Sigmoid colon (tissue), 7 donors: ENCODE data around the gene AMBP. TPM values are rescaled to one million over a fixed set of nuclear protein-coding genes. Genes with fewer than 3 reads are reported as not detected.

ENCODE experiments used
- DNase-seq: peaks from one replicate; pipeline ENCODE4 v3.0.0-alpha.2; 2019
- H3K27ac ChIP-seq, 4 donors: fragments of 200-600 bp; sonication (generic); one replicate each; pipeline ENCODE4 v1.5.1; 2016 to 2019; ENCODE audit warnings: mild to moderate bottlenecking in 1 of 4
- H3K27me3 ChIP-seq, 3 donors: fragments of 200-600 bp; sonication (generic); one replicate each; pipeline ENCODE4 v1.5.1; 2019; ENCODE audit warnings: mild to moderate bottlenecking in 1 of 3
- H3K36me3 ChIP-seq, 4 donors: fragments of 200-600 bp; sonication (generic); one replicate each; pipeline ENCODE4 v1.5.1; 2016 to 2019
- H3K4me1 ChIP-seq, 4 donors: fragments of 200-600 bp; sonication (generic); one replicate each; pipeline ENCODE4 v1.5.1; 2017 to 2019
- H3K4me3 ChIP-seq, 4 donors: fragments of 200-600 bp; sonication (generic); one replicate each; pipeline ENCODE4 v1.5.1; 2017 to 2019; ENCODE audit warnings: mild to moderate bottlenecking in 2 of 4, moderate library complexity in 1 of 4
- H3K9me3 ChIP-seq, 4 donors: fragments of 200-600 bp in 3 of 4; sonication (generic) in 3 of 4; one replicate each; pipeline versions ENCODE4 v1.5.1 to v1.6.1; 2013 to 2019
- CTCF ChIP-seq, 4 experiments: fragments of 450-650 bp in 3 of 4; fragments of 200-600 bp in 1 of 4; IDR thresholded peaks; one replicate each; pipeline ENCODE4 v1.5.1; 2016 to 2019; ENCODE audit warnings: antibody characterized with exemption in 4 of 4, mild to moderate bottlenecking in 3 of 4, moderate library complexity in 2 of 4
- EP300 ChIP-seq, 4 donors: sonication (generic); formaldehyde crosslinking; IDR thresholded peaks; one replicate each; pipeline ENCODE4 v1.6.1; 2017; ENCODE audit warnings: antibody characterized with exemption in 4 of 4
- POLR2A ChIP-seq, 2 donors: fragments of 450-650 bp; IDR thresholded peaks; one replicate each; pipeline ENCODE4 v1.6.1; 2016; ENCODE audit warnings: antibody characterized with exemption in 2 of 2, mild to moderate bottlenecking in 2 of 2, moderate library complexity in 2 of 2
- POLR2AphosphoS5 ChIP-seq, 4 donors: sonication (generic); formaldehyde crosslinking; IDR thresholded peaks; one replicate each; pipeline ENCODE4 v1.6.1; 2017; ENCODE audit warnings: antibody characterized with exemption in 4 of 4
- WGBS, 2 donors: extraction: QIAGEN DNeasy Blood & Tissue Kit; methylation state at CpG; one replicate each; pipeline ENCODE4 v1.1.7; 2013; 5-methylcytosine and 5-hydroxymethylcytosine counted together
- intact Hi-C: fragments of 100-400 bp; cut with DNase I; formaldehyde crosslinking; loops from one replicate; pipeline ENCODE4 v1.15.1; 2023
- polyA plus RNA-seq, 3 donors: library from polyadenylated mRNA; stranded (reverse); fragments of 200-250 nt; gene quantifications; one replicate each; pipeline ENCODE4 v1.2.3, GENCODE V29; 2013
- total RNA-seq, 4 donors: library from RNA; depleted of rRNA; stranded (reverse); fragments of >200 nt; gene quantifications; one replicate each; pipeline ENCODE4 v1.1.0, GENCODE V29; 2016
- donor health status: healthy with polysubstance abuse.
- donor health status: Bipolar disorder and iron deficiency.
- donor health status: healthy.

AMBP gene
- total and polyA plus RNA-seq, 7 donors: 0.66 TPM; not detected in 6

GRCh38 chr9:114098936-114099668, 21.0 kb upstream of the AMBP start, which contains the start of gene KIF12:
Gene KIF12 (minus strand): TSS chr9:114099292. CDS start chr9:114099276, 16 bp downstream.
- H3K9me3 ChIP-seq: peaks cover 0 to 5% (median 0%) of the 10 kb centered on the region in 4 donors
- peak within 1 kb of the TSS in 3 of 4 donors; percentile 33 to 48 (median 41) for H3K4me3 ChIP-seq
- peaks cover 20 to 48% (median 26%) of the 10 kb centered on the region in 3 donors for H3K27me3 ChIP-seq
- peaks cover 0 to 17% (median 13%) of the 10 kb centered on the region in 4 donors for H3K4me1 ChIP-seq
- intact Hi-C loops: no loop called here
- TF ChIP-seq POLR2AphosphoS5 (IDR thresholded peaks at IDR 0.05): no peak
- TF ChIP-seq CTCF (IDR thresholded peaks at IDR 0.05): no peak
- no peak for TF ChIP-seq EP300 (IDR thresholded peaks at IDR 0.05)
- no peak for TF ChIP-seq POLR2A (IDR thresholded peaks at IDR 0.05)
- DNase-seq: no peak
- no peak within 1 kb of the TSS for H3K27ac ChIP-seq
- H3K36me3 ChIP-seq: no peaks in the 10 kb centered on the region
- 9 to 34% methylated on average over 32 of the region's 32 CpGs for WGBS, 2 donors

GRCh38 chr9:114098021-114098935, 20.2 kb upstream of the AMBP start:
- DNase-seq: no peak
- H3K9me3 ChIP-seq: peaks cover 0 to 5% (median 0%) of the 10 kb centered on the region in 4 donors
- intact Hi-C loops: no loop called here
- TF ChIP-seq CTCF (IDR thresholded peaks at IDR 0.05): no peak
- TF ChIP-seq EP300 (IDR thresholded peaks at IDR 0.05): no peak
- TF ChIP-seq POLR2A (IDR thresholded peaks at IDR 0.05): no peak
- TF ChIP-seq POLR2AphosphoS5 (IDR thresholded peaks at IDR 0.05): no peak
- peaks cover 20 to 48% (median 26%) of the 10 kb centered on the region in 3 donors for H3K27me3 ChIP-seq
- WGBS, 2 donors: 2 to 4% methylated on average over 77 of the region's 77 CpGs
- no peaks in the 10 kb centered on the region for H3K36me3 ChIP-seq
- peak overlapping the region in 3 of 4 donors; percentile 33 to 48 (median 41) for H3K4me3 ChIP-seq
- no peak overlapping the region for H3K27ac ChIP-seq
- H3K4me1 ChIP-seq: peaks cover 0 to 17% (median 13%) of the 10 kb centered on the region in 4 donors

- WGBS, 2 donors: 8 to 23% methylated on average over 18 of the region's 18 CpGs
- no peak for DNase-seq
- TF ChIP-seq POLR2A (IDR thresholded peaks at IDR 0.05): no peak
- no peak for TF ChIP-seq CTCF (IDR thresholded peaks at IDR 0.05)
- no peak for TF ChIP-seq EP300 (IDR thresholded peaks at IDR 0.05)
- TF ChIP-seq POLR2AphosphoS5 (IDR thresholded peaks at IDR 0.05): no peak
- H3K4me3 ChIP-seq: peak overlapping the region in 3 of 4 donors; percentile 33 to 48 (median 41)
- H3K27ac ChIP-seq: no peak overlapping the region
- H3K27me3 ChIP-seq: peaks cover 20 to 51% (median 26%) of the 10 kb centered on the region in 3 donors
- peaks cover 0 to 17% (median 13%) of the 10 kb centered on the region in 4 donors for H3K4me1 ChIP-seq
- intact Hi-C loops: no loop called here
- H3K9me3 ChIP-seq: peaks cover 0 to 5% (median 0%) of the 10 kb centered on the region in 4 donors
- no peaks in the 10 kb centered on the region for H3K36me3 ChIP-seq
Observed at GRCh38 chr9:114097613-114098020, 19.5 kb upstream of the AMBP start.

GRCh38 chr9:114096866-114097612, 18.9 kb upstream of the AMBP start:
- intact Hi-C loops: no loop called here
- H3K4me3 ChIP-seq: no peak overlapping the region
- no peak for TF ChIP-seq POLR2AphosphoS5 (IDR thresholded peaks at IDR 0.05)
- peaks cover 0 to 17% (median 13%) of the 10 kb centered on the region in 4 donors for H3K4me1 ChIP-seq
- WGBS, 2 donors: 54 to 69% methylated on average over 14 of the region's 14 CpGs
- peaks cover 20 to 51% (median 26%) of the 10 kb centered on the region in 3 donors for H3K27me3 ChIP-seq
- H3K9me3 ChIP-seq: peaks cover 0 to 2% (median 0%) of the 10 kb centered on the region in 4 donors
- DNase-seq: no peak
- no peaks in the 10 kb centered on the region for H3K36me3 ChIP-seq
- no peak overlapping the region for H3K27ac ChIP-seq
